Right lung (tissue), 5 donors: Measurements from ENCODE around the gene PDE10A. TPM values are rescaled to one million over a fixed set of nuclear protein-coding genes. Genes with fewer than 3 reads are reported as not detected.
A peak's percentile ranks its signal among the peaks of the same experiment; 100 is the strongest.
"Not testable (repeated sequence)": the region's sequence is repeated elsewhere in the genome, so short reads cannot be mapped to it uniquely, and the experiment has no call there.

Experiments
- DNase-seq, 2 donors: peaks; one replicate each; pipeline ENCODE4 v3.0.0-alpha.2; 2013
- polyA plus RNA-seq, 5 donors: library from polyadenylated mRNA; unstranded; fragments of 120-200 nt; gene quantifications; one replicate each; pipeline versions ENCODE4 v1.2.1 to v1.2.3, GENCODE V29; 2013; ENCODE audit warnings: inconsistent platforms in 1 of 5, low replicate concordance in 1 of 5; ENCODE audit not compliant: insufficient read length in 5 of 5, insufficient read depth in 1 of 5

Gene PDE10A
- polyA plus RNA-seq, 5 donors, result 4.7 to 11.0 (median 7.9) TPM

DNA sequence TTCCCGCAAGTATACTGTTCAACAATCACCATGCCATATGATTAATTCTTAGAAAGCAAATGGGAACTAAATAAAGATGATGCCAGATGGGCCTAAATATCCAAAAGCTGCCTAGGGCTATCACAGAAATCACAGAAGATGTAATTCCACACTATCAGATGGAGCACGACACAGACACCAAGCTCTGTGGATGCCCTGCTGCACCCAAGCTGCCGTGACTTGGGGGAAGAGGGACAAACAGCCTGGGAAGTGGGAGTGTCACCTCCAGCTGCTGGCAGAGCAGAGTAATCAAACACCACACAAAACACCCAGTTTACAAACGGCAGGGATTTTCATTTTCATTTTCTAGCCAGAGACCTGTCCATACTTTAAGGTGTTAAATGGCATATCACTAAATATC, 35.7 kb downstream of the PDE10A start:
- no peak for DNase-seq

DNA sequence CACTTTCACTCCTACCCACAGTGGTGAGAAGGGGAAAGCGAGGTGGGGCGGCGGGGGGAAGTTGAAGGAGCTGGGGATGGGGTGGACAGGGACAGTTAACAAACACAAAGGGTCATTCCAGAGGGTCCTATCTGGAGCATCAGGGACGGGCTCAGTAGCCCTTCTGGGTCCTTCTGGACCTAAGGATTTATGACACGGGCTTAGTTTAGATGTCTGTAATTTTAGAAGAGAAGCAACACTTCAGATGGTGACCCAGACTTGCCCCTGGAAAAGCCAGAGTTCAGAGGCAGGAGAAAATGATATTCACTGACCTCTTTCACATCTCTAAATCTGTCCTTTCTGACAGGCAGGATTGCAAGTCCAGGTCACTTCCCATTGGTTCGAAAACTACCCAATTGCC, 36.3 kb downstream of the PDE10A start:
- no peak for DNase-seq

- no peak for DNase-seq
Observed at GRCh38 chr6:165624871-165625639, 38.0 kb downstream of the PDE10A start.

DNA sequence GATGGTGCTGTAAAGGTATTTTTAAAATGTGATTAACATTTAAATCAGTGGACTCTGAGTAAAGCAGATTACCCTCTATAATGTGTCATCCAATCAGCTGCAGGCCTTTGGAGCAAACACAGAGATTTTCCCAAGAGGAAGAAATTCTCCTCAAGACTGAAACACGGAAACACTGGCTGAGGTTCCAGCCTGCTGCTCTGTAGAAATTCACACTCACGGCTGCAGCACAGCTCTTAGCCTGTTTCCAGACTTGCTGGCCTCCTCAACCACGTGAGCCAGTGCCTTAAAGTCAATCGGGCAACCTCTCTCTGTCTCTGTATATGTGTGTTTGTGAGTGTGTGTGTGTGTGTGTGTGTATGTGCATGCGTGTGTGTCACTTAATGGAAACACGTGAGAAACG, 41.1 kb downstream of the PDE10A start:
- no peak for DNase-seq

DNA sequence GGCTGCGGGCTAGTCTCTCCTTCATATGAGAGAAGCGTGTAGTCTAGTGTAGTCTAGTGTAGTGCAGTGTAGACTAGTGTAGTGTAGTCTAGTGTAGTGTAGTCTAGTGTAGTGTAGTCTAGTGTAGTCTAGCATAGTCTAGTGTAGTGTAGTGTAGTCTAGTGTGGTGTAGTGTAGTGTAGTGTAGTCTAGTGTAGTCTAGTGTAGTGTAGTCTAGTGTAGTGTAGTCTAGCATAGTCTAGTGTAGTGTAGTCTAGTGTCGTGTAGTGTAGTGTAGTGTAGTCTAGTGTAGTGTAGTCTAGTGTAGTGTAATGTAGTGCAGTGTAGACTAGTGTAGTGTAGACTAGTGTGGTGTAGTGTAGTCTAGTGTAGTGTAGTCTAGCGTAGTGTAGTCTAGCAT, 44.1 kb downstream of the PDE10A start:
- DNase-seq, result not testable (repeated sequence)

DNA sequence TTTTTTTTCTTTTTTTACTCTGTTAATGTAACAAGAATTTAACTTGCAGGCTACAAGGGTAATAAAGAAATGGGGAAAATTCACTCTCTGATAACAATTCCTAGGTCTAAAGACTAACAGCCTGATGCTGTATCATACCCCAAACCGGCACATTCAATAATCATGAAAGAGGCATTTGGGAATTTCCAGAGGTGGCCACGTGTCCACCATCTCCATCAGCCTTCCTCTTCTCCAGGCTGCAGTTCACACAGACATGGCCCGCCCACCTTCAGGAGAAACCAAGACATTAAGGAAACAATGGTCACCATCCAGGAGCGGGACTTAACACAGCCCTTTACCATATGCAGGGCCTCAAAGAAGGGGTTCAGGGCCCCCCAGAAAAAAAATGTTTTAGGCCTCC, 44.8 kb downstream of the PDE10A start:
- no peak for DNase-seq

DNA sequence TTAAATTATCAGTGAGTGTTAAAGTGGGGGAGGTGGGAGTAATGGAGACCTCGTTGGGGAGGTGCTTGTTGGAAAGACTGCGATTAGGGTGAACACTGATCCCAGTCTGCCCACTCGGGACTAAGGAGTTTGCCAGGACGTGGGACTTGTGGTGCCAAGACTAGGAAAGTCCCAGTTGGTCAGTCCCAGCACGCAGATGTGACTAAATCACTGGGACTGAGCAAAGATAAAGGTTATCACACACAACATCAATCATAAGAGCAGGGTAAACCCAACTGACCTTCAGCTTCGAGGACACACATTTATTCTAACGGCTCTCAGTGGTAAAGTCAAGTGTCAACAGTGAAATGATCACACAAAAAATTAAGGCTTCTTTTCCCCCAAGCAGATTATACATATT, 45.5 kb downstream of the PDE10A start:
- no peak for DNase-seq

GRCh38 chr6:165616116-165616515, 46.9 kb downstream of the PDE10A start:
- no peak for DNase-seq

DNA sequence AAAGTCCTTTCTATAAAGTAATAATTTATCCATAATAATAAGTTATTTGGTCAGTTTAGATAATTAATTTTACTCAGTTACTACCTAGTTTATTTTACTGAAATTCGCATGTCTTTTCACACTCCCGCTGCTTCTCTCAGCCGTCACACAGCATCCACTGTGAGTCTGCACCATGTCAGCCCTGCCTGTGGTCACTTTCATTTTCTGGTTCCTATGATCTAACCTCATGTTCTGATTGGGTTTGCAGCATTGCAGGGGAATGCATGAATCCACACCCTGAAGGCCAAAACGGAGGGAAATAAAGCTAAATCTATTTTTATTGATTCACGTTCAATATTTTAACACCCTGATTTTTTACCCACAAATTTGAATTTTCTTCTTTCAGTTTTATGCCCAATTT, 47.4 kb downstream of the PDE10A start:
- DNase-seq, result no peak

DNA sequence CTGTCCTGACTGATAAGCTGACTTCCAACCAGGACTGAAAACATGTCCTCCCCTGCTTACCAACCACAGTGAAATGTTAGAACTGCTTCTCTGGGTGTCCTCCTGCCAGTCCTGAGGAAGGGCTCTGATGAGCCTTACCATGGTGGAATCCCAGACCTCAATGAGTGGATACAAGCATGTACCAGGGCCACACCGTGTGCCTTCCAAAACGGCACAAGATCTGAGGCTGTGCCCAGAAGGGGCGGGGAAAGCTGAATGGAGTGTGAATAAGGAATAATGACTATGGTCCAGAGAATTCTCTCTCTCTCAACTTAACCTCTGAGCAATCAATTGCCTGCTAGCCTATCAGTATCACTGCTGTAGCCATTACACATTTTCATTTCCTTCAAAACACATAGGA, 51.7 kb downstream of the PDE10A start:
- DNase-seq, result no peak

GRCh38 chr6:165608577-165608976, 54.5 kb downstream of the PDE10A start:
- DNase-seq, result not testable (repeated sequence)

DNA sequence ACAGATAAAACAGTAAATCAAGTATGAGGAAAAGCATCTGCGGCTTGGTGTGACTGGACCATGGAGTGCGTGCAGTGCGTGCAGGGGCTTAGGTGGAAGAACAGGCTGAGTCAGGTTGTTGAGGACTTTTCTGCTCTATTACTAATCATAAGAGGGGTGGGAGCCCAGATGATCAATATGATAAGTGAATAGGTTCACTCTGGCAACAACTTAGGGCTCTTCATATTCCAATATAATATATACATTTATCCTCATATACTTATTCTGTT, 56.4 kb downstream of the PDE10A start:
- peak in 1 of 2 donors; percentile 7 for DNase-seq

GRCh38 chr6:165605901-165606739, 56.9 kb downstream of the PDE10A start:
- peak; percentile 12 to 16 for DNase-seq

DNA sequence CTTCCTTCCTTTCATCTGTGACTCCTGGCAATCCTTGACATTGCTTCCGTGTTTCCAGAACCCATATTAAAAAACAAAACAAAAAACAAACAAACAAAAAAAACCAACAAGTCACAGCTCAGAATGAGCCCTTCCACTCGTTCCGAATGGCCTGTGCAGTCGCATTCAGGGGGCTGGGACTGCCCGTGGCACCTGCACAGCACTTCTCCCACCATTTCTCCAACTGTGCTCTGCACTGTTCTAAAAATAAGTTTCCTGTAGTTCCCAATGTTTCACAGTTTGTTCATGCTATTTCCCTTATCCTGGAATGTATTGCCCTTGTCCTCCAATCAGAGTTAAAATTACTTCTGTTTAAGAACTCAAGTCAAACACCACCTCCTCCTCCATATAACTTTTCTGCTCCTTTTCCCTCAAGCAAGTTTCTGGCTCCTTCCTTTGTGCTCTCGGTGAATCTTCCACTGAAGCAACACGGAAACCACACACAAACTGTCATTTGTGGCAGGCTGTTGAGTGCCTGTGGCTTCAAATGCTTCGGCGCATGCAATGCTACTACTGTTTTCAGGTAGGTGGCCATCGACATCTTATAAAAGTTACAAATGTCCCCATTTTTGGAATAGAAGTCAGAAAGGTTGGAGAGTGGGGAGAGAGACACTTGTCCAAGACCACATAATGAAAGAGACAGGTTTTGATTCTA, 57.7 kb downstream of the PDE10A start:
- DNase-seq, result no peak

GRCh38 chr6:165602291-165602690, 60.8 kb downstream of the PDE10A start:
- no peak for DNase-seq

DNA sequence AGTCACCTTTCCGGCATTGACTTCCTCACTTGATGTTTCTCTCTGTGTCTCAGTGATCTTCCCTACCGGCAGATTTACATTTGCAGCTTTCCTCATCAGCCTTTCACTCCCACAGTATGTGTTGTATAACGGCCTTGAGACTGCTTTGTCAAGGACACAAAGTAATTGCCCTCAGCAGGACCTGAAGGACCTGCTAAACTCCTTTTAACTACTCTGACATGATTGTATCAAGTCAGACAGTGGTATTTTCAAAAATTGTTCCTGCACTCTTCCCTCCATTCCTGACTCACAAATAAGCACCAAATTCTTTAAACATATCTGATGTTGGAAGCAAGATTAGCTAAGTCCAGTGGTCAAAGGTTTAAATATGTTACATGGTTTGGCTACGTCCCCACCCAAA, 62.4 kb downstream of the PDE10A start:
- no peak for DNase-seq

DNA sequence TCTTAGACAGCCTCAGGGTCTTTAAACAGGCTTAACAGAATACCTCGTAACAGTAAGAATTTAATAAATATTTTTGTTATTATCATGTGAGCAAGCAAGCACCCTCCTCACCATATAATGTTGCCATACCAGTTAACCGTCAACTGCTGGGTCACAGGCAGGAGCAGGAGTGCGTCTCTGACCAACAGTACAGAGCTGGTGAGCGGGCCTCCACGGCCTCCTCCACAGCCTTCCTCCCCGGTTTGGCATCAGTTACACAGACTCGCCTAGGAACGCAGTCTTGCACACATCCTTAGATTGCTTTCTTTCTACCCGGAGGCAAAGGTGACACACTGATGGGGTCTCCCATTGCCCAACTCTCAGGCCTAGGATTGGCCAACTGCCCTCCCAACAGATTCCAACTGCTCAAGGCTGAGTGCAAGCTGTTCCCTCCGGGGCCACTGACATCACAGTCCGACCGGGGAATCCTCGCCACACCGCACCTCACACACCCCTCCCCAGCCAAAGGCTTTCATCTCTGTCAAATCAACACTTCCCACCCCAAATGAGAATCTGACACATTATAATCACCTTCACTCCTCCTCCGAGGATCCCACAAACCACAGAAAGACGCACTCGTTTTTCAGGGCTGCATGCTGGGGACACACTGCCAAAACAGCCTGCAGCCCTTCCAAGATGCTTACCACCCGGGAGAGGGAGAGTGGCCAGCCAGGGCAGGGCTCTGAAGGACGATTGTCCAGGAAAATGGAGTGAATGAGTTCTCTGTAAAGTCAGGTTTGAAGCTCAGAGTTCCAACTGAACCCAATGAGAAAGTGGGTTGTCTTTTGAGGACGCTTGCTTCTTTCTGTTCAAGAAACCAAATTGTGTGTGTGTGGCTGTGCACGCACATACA, 63.2 kb downstream of the PDE10A start:
- no peak for DNase-seq

GRCh38 chr6:165599121-165599520, 63.9 kb downstream of the PDE10A start:
- no peak for DNase-seq

GRCh38 chr6:165597821-165598220, 65.2 kb downstream of the PDE10A start:
- no peak for DNase-seq

DNA sequence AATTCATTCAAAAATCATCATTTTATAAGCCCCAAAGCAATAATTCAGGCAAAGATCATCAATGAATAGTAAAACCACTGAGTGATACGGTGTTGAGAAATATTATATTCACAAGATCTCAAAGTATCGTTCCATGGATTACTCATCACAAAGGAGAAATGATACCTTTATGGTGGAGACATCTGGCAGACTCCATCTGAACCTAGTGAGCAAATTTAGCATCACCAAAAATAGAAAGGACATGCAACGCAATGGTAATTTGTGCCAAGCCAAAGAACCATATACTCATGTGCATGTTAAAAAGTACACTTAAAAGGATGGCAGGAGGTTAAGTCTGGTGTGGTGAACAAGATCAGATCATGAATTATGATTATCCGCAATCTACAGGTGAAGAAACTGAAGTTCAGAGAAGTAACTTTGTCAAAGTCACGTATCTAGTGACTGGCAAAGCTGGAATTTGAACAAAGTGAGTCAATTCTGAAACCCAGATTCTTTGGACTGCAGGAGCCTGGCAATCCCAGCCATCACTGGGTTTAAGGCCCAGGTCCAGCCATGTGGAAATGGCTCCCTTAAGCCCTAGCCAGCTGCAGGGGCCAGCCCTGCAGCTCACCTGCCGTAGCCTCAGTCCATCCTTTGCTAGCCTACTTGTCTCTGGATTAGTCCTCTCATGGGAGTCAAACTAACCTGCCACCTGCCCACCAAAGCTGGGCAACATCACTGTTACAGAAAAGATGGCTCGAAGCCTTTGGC, 68.3 kb downstream of the PDE10A start:
- DNase-seq, result no peak

GRCh38 chr6:165592947-165593346, 70.1 kb downstream of the PDE10A start:
- not testable (repeated sequence) for DNase-seq
